22Rv1 (cell line): ENCODE results near the gene SH2D4B.

ENCODE experiments used
- H3K27ac ChIP-seq: fragments of 450-650 bp; 2 replicates; pipeline ENCODE4 v1.5.1; 2017
- ZFX ChIP-seq: fragments of 450-650 bp; IDR thresholded peaks from 2 replicates; pipeline ENCODE4 v1.6.1; 2017; ENCODE audit warnings: antibody characterized with exemption, borderline replicate concordance
- TF ChIP-seq, protein P1 (sequence below): fragments of 450-650 bp; IDR thresholded peaks from 2 replicates; pipeline ENCODE4 v1.5.1; 2017; ENCODE audit warnings: mild to moderate bottlenecking

SH2D4B gene

DNA sequence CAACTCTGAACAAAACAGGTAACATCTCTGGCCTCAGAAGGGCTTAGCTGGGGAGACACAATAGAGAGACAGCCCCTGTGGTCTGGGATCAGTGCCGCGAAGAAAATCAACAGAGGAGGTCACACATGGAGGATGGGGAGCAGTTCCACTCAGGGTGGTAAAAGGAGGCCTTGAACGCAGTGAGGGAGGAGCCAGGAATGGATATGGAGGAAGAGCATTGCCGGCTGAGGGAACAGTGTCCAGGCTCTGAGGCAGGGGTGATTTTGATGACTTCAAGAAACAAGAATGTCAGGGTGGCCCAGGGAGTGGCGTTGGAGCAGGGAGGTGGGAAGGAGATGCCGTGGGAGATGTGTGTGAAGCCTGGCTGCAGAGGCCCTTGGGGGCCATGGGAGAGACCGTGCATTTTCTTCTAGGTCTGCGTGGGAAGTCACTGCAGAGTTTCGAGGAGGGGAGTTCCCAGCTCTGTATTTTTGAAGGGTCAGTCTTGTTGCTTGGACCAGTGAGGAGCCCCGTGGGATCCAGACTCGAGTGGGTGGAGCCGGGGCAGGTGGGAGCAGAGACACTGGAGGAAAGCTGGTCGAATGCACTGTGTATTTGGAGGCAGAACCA is 35.7 kb upstream of the SH2D4B start:
- TF ChIP-seq, protein P1, sequence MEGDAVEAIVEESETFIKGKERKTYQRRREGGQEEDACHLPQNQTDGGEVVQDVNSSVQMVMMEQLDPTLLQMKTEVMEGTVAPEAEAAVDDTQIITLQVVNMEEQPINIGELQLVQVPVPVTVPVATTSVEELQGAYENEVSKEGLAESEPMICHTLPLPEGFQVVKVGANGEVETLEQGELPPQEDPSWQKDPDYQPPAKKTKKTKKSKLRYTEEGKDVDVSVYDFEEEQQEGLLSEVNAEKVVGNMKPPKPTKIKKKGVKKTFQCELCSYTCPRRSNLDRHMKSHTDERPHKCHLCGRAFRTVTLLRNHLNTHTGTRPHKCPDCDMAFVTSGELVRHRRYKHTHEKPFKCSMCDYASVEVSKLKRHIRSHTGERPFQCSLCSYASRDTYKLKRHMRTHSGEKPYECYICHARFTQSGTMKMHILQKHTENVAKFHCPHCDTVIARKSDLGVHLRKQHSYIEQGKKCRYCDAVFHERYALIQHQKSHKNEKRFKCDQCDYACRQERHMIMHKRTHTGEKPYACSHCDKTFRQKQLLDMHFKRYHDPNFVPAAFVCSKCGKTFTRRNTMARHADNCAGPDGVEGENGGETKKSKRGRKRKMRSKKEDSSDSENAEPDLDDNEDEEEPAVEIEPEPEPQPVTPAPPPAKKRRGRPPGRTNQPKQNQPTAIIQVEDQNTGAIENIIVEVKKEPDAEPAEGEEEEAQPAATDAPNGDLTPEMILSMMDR: no peak
- no peak for TF ChIP-seq ZFX
- H3K27ac ChIP-seq: no peak overlapping the region

DNA sequence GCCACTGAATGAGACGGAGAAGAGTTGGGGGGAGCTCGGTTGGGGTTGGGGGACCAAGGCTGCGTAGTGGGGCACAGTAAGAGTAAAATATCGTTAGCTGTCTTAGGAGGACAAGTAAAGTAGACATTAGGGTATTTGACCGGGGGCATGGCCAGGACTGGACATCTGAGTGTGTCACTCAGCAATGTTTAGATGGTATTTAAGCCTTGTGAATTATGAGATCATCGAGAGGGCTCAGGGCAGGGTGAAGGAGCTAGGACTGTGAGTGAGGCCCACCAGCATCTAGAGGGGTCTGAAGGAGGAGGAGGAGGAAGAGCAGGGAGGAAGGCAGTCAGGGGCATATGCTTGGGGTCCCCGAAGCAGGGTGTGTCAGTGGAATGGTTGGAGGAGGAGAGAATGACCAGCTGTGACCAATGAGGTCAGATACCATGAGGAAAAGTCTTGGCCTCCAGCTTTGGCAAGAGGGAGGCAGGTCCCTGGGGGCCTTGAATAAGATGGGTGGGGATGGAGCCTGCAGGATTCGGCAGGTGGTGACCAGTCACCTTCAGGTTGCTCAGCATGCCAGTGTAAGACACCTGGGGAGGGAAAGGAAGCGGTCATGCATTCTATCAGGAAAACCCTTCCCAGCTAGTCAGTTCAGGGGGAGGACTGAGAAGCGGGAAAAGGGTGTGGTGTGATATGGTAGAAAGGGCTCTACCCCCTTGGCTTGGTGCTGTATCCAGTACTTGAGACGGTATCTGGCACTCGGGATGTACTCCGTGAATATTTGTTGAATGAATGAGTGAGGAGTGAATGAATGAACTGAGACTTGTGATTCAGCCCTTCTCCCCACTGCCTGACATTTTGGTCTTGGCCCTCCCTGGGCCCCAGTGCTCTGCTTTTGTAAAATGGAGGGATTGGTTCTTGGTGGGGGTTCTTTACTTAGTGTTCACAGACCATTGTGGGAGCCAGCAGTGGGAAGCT is 34.8 kb upstream of the SH2D4B start:
- H3K27ac ChIP-seq: no peak overlapping the region
- TF ChIP-seq ZFX: no peak
- TF ChIP-seq, protein P1: no peak

DNA sequence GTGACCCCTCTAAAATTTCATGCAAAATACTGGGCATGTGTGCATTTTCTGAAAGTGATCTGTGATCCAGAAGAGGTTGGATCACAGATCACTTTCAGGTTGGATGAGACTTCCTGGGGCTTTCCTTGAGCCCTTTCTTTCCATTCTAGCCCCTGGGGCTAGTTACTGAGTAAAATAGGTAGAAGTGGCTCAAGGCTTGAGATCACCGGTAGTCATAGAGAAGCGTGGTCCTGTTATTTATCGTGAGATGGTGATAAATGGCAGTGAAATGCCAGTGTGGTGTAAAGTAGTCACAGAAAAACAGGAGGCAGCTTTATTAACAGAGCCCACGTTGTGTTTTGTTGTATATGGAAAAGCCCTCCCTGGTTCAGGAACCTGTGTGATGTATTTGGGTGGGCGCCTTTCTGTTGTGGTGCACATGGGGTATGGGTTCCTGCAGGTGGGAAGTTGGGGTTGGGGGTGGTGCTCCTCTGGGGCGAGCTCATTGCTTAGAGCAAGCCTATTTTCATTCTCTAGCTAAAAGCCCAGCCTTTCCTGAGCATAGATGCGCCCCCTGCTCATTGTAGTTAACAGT is 34.0 kb upstream of the SH2D4B start:
- TF ChIP-seq, protein P1: no peak
- TF ChIP-seq ZFX: no peak
- peak overlapping the region; percentile 45 for H3K27ac ChIP-seq

DNA sequence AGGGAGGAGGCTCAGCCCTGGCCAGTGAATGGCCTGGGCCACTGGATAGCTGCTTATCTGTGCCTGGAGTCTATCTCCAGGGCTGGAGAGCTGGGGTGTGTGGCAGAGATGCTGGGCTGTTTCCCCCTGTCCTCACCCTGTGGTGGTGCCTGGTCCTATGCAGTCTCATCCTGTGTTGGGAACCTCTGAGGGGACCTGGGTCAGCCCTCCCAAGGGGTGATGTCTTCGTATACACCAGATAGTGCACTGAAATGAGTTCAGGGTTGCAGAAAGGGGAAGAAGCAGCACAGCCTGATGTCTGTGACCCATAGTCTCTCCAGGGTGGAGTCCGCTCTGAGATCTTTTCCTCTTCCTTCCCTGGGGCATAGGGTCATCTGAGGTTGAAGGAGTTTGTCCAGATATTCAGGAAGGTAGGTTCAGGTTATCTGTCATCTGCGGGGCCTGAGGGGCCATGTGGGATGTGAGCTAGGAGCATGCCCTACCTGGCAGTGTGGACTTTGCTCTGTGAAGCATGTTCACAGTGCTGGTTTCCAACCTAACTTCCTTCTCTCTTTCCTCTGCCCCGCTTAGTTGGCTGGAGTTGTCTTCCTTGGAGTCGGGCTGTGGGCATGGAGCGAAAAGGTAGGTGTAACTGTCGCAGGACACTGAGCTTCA is 33.4 kb upstream of the SH2D4B start:
- peak overlapping the region; percentile 45 for H3K27ac ChIP-seq

DNA sequence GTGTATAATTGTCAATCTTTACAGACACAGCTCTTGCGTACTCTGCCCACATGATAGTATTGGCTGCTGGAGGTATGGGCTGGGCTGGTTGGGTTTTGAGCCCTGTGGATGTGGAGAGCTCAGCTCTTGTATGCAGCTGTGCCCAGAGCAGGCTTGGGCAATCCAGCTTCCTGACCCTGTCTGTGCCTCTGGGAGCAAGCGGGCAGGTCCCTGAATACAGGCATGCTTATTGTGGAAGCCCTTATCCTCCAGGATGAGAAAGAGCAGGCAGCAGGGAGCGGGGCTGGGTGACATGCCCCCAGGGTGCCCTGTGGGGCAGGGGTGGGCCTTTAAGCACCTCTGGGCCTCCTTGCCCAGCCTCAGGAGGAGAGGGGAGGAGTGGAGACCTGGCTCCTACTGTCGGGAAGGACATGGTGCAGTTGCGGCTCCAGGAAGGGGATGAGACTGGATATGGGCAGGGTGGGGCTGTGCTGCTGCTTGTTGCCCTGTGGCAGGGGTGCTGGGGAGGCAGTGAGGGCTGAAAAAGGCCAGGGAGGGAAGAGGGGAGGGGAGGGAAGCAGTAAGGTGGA is 32.7 kb upstream of the SH2D4B start:
- peak overlapping the region; percentile 45 for H3K27ac ChIP-seq
- TF ChIP-seq, protein P1: no peak
- TF ChIP-seq ZFX: no peak

More for the DNA sequence above, 33.4 kb upstream of the SH2D4B start:
- TF ChIP-seq ZFX: no peak
- TF ChIP-seq, protein P1: no peak

DNA sequence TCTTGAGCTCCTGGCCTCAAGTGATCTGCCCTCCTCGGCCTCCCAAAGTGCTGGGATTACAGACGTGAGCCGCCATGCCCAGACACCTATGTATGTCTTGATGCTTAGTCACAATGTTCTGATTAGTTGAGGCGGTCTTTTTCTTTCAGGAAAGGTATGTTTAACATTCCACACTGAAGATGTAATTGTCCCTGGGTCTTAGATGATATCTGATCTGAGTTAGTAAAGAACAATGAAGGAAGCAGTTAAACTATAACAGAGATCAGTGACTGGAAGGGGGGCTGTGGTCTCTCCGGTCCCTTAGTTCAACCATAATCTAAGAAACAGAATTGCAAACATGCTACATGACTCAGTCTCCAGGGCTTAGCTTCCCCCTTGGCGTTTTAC is 31.5 kb upstream of the SH2D4B start:
- no peak for TF ChIP-seq ZFX
- TF ChIP-seq, protein P1: no peak
- H3K27ac ChIP-seq: peak overlapping the region; percentile 45; the same call in 1 of the 2 replicates
